GM19035 (cell line): ENCODE results near the gene GSTM1.
"Not testable (repeated sequence)": the region's sequence is repeated elsewhere in the genome, so short reads cannot be mapped to it uniquely, and the experiment has no call there.

Experiments used
- ATAC-seq: cut with Tn5 transposase; IDR thresholded peaks from one replicate; pipeline ENCODE4 v1.9.1; 2021; ENCODE audit not compliant: unreplicated experiment

The GSTM1 gene

GRCh38 chr1:109659997-109660690 is 27.5 kb upstream of the GSTM1 start:
- no peak for ATAC-seq

- not testable (repeated sequence) for ATAC-seq
Observed at GRCh38 chr1:109660691-109661026, 27.0 kb upstream of the GSTM1 start.

- ATAC-seq, result no peak
Observed at GRCh38 chr1:109661391-109661790, 26.2 kb upstream of the GSTM1 start.

- ATAC-seq, result no peak
Observed at GRCh38 chr1:109664671-109665070, 22.9 kb upstream of the GSTM1 start.

GRCh38 chr1:109667452-109668122 is 20.0 kb upstream of the GSTM1 start, which contains the start of gene GSTM2:
Gene GSTM2 (plus strand): TSS chr1:109668057. CDS start chr1:109668116, 59 bp downstream.
- peak; percentile 68 for ATAC-seq

GRCh38 chr1:109668123-109668775 is 19.4 kb upstream of the GSTM1 start:
- ATAC-seq, result no peak

- ATAC-seq, result no peak
Observed at GRCh38 chr1:109669246-109669948, 18.2 kb upstream of the GSTM1 start.

GRCh38 chr1:109669949-109670302 is 17.7 kb upstream of the GSTM1 start:
- not testable (repeated sequence) for ATAC-seq

GRCh38 chr1:109671067-109671466 is 16.6 kb upstream of the GSTM1 start:
- no peak for ATAC-seq

GRCh38 chr1:109673861-109674260 is 13.8 kb upstream of the GSTM1 start:
- ATAC-seq, result not testable (repeated sequence)

- ATAC-seq, result not testable (repeated sequence)
Observed at GRCh38 chr1:109676683-109677381, 10.8 kb upstream of the GSTM1 start.

GRCh38 chr1:109677459-109677858 is 10.2 kb upstream of the GSTM1 start:
- ATAC-seq, result no peak

- ATAC-seq, result not testable (repeated sequence)
Observed at GRCh38 chr1:109678637-109679036, 9.0 kb upstream of the GSTM1 start.

- ATAC-seq, result not testable (repeated sequence)
Observed at GRCh38 chr1:109684777-109685176, 2.8 kb upstream of the GSTM1 start.

- not testable (repeated sequence) for ATAC-seq
Observed at GRCh38 chr1:109685399-109685798, 2.2 kb upstream of the GSTM1 start.

- ATAC-seq, result not testable (repeated sequence)
Observed at GRCh38 chr1:109685890-109686289, 1.7 kb upstream of the GSTM1 start.

GRCh38 chr1:109687109-109687508 is 508 bp upstream of the GSTM1 start:
- not testable (repeated sequence) for ATAC-seq

- no peak for ATAC-seq
Observed at GRCh38 chr1:109689844-109690405, 2.3 kb downstream of the GSTM1 start.

- no peak for ATAC-seq
Observed at GRCh38 chr1:109691759-109692158, 4.1 kb downstream of the GSTM1 start.

- ATAC-seq, result not testable (repeated sequence)
Observed at GRCh38 chr1:109694400-109694799, 6.8 kb downstream of the GSTM1 start.
